Glutamatergic neuron (in vitro differentiated cells): Measurements from ENCODE around the gene MDM4. TPM values are rescaled to one million over a fixed set of nuclear protein-coding genes. Genes with fewer than 3 reads are reported as not detected.

ENCODE experiments used
- DNase-seq: peaks from one replicate; pipeline ENCODE4 v3.0.0; 2022
- H3K27ac Mint-ChIP-seq: one replicate; pipeline ENCODE4 v1.8.0; 2020; ENCODE audit warnings: mild to moderate bottlenecking, mixed read lengths, inconsistent platforms; ENCODE audit not compliant: unreplicated experiment
- H3K27me3 Mint-ChIP-seq: one replicate; pipeline ENCODE4 v1.8.0; 2020; ENCODE audit warnings: mild to moderate bottlenecking, moderate library complexity, mixed read lengths, inconsistent platforms; ENCODE audit not compliant: unreplicated experiment
- H3K36me3 Mint-ChIP-seq: one replicate; pipeline ENCODE4 v1.8.0; 2020; ENCODE audit warnings: mild to moderate bottlenecking, mixed read lengths, inconsistent platforms; ENCODE audit not compliant: unreplicated experiment
- H3K4me1 Mint-ChIP-seq: one replicate; pipeline ENCODE4 v1.8.0; 2020; ENCODE audit warnings: mild to moderate bottlenecking, low read depth, mixed read lengths, inconsistent platforms; ENCODE audit not compliant: unreplicated experiment
- H3K4me3 Mint-ChIP-seq: one replicate; pipeline ENCODE4 v1.8.0; 2020; ENCODE audit warnings: mild to moderate bottlenecking, mixed read lengths, inconsistent platforms; ENCODE audit not compliant: unreplicated experiment
- H3K9me3 Mint-ChIP-seq: one replicate; pipeline ENCODE4 v1.8.0; 2020; ENCODE audit warnings: mild to moderate bottlenecking, moderate library complexity, mixed read lengths, inconsistent platforms; ENCODE audit not compliant: unreplicated experiment
- CTCF ChIP-seq: fragments of 200-600 bp; sonication (generic); IDR thresholded peaks from one replicate; pipeline ENCODE4 v1.5.0; 2021; ENCODE audit not compliant: partially characterized antibody, unreplicated experiment
- total RNA-seq: library from RNA; stranded (reverse); fragmentation: NEBNext Ultra II Directional; extraction: Animal tissue kit (Norgen Biotek cat#: 25700); gene quantifications from one replicate; pipeline ENCODE4 v1.2.1, GENCODE V29; 2021; ENCODE audit not compliant: unreplicated experiment

Gene MDM4
- total RNA-seq, 1 donor from 2014 or later: 93.9 TPM

- Mint-ChIP-seq H3K4me3 (no peak overlapping the region), H3K27me3 (peaks cover 1% of the 10 kb centered on the region), H3K4me1 (peaks cover 4% of the 10 kb centered on the region), H3K36me3 (peaks cover 4% of the 10 kb centered on the region), H3K27ac (no peak overlapping the region), H3K9me3 (no peaks in the 10 kb centered on the region)
- DNase-seq: no peak
- no peak for TF ChIP-seq CTCF
Measured at GRCh38 chr1:204532832-204533231, 16.6 kb downstream of the MDM4 start.

- Mint-ChIP-seq H3K27ac (no peak overlapping the region), H3K9me3 (no peaks in the 10 kb centered on the region), H3K27me3 (no peaks in the 10 kb centered on the region), H3K36me3 (no peaks in the 10 kb centered on the region), H3K4me3 (no peak overlapping the region), H3K4me1 (no peaks in the 10 kb centered on the region)
- no peak for TF ChIP-seq CTCF
- no peak for DNase-seq
Measured at GRCh38 chr1:204541626-204542025, 25.4 kb downstream of the MDM4 start.

GRCh38 chr1:204544321-204544720 is 28.1 kb downstream of the MDM4 start:
- no peak overlapping the region for H3K27ac Mint-ChIP-seq
- H3K27me3 Mint-ChIP-seq: no peaks in the 10 kb centered on the region
- no peaks in the 10 kb centered on the region for H3K9me3 Mint-ChIP-seq
- H3K36me3 Mint-ChIP-seq: no peaks in the 10 kb centered on the region
- H3K4me3 Mint-ChIP-seq: no peak overlapping the region
- TF ChIP-seq CTCF: no peak
- H3K4me1 Mint-ChIP-seq: no peaks in the 10 kb centered on the region
- no peak for DNase-seq

- H3K4me1 Mint-ChIP-seq: no peaks in the 10 kb centered on the region
- H3K9me3 Mint-ChIP-seq: no peaks in the 10 kb centered on the region
- no peak overlapping the region for H3K27ac Mint-ChIP-seq
- no peak for TF ChIP-seq CTCF
- H3K4me3 Mint-ChIP-seq: no peak overlapping the region
- no peaks in the 10 kb centered on the region for H3K36me3 Mint-ChIP-seq
- no peak for DNase-seq
- H3K27me3 Mint-ChIP-seq: no peaks in the 10 kb centered on the region
Measured at GRCh38 chr1:204545202-204545601, 29.0 kb downstream of the MDM4 start.

- H3K27ac Mint-ChIP-seq: no peak overlapping the region
- no peaks in the 10 kb centered on the region for H3K4me1 Mint-ChIP-seq
- no peak overlapping the region for H3K4me3 Mint-ChIP-seq
- no peaks in the 10 kb centered on the region for H3K9me3 Mint-ChIP-seq
- no peak for DNase-seq
- TF ChIP-seq CTCF: no peak
- no peaks in the 10 kb centered on the region for H3K36me3 Mint-ChIP-seq
- no peaks in the 10 kb centered on the region for H3K27me3 Mint-ChIP-seq
Measured at GRCh38 chr1:204545881-204546280, 29.7 kb downstream of the MDM4 start.
